ENCODE results near the gene INPP5D. TPM values are rescaled to one million over a fixed set of nuclear protein-coding genes. Genes with fewer than 3 reads are reported as not detected.

The INPP5D gene
- total and polyA plus RNA-seq, 4 donors: 11.4 to 22.6 (median 17.4) TPM

DNA sequence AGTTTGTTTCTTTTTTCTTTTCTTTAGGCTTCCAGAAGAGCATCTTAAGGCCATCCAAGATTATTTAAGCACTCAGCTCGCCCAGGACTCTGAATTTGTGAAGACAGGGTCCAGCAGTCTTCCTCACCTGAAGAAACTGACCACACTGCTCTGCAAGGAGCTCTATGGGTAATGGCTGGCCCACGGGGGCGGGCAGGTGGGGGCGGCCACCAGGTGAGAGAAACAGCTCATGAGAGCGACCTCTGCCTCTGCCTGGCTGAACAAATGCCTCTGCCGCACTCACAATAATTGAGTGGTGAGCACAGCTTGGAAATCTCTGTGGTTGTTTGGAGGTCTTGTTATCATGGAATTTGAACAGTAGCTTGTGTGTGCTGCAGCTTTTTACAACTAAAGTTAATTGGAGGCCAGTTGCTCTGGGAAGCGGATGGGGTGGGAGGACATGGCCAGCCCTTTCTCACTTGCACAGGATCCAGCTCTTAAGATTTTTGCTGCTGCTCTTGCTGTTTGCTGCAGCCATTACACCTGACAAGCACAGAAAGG is 70.4 kb downstream of the INPP5D start:
- H3K9me3 ChIP-seq (ENCODE audit: control insufficient read depth, insufficient read depth, low read length): no peaks in the 10 kb centered on the region
- H3K27ac ChIP-seq (ENCODE audit: low read depth, low read length): no peak overlapping the region
- peaks cover 24% of the 10 kb centered on the region for H3K4me1 ChIP-seq (ENCODE audit: control insufficient read depth, insufficient read depth, low read length)
- WGBS (ENCODE audit: insufficient coverage): 68% methylated on average over 7 of the region's 7 CpGs
- no peak overlapping the region for H3K4me3 ChIP-seq (ENCODE audit: low read depth, low read length)
- peak in 1 of 6 donors; percentile 66 for DNase-seq (ENCODE audit: low read depth in 4 of 6, low spot score in 6 of 6)
- no peaks in the 10 kb centered on the region for H3K36me3 ChIP-seq (ENCODE audit: control insufficient read depth, insufficient read depth, low read length)
- H3K27me3 ChIP-seq (ENCODE audit: control insufficient read depth, insufficient read depth, low read length): no peaks in the 10 kb centered on the region

DNA sequence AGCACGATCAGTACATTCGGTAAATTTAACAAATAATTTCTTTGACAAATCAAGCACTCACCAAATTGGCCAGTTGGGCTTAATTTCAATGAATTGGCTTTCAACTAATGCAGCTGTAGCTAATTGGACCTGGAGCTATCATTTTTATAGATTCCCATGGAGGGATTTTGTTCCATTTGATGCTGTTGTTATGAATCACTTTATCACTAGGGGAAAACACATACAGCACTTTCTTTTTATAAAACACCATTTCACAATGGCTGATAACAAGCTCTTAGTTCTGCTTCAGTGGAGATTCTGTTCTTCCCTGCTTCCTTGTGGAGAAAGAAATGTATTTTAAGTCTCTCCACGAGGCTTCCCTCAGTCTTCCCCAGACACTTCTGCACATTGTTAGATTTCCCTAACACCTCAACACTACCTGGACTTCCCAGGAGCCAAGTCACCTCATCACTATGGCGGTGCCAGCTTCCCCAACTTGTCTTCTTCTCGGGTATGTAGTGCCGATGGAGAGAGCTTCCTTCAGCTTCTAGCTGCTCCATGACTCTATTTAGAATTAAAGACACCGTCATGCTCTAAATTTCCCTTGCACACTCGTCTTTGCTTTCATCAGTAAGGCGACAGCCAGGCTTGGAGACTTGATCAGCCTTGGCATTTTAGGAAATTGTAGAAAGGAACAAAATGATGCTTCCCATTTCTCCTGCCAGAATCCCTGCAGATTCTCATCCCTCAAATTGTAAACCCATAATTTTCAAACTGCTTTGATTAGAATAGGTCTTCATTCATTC is 72.0 kb downstream of the INPP5D start:
- DNase-seq (ENCODE audit: low read depth in 4 of 6, low spot score in 6 of 6): peak in 4 of 6 donors; percentile 26 to 95 (median 54)
- Histone ChIP-seq H3K9me3 (ENCODE audit: control insufficient read depth, insufficient read depth, low read length) (no peaks in the 10 kb centered on the region), H3K4me3 (ENCODE audit: low read depth, low read length) (no peak overlapping the region), H3K27me3 (ENCODE audit: control insufficient read depth, insufficient read depth, low read length) (no peaks in the 10 kb centered on the region), H3K36me3 (ENCODE audit: control insufficient read depth, insufficient read depth, low read length) (no peaks in the 10 kb centered on the region), H3K27ac (ENCODE audit: low read depth, low read length) (no peak overlapping the region), H3K4me1 (ENCODE audit: control insufficient read depth, insufficient read depth, low read length) (peaks cover 14% of the 10 kb centered on the region)
- WGBS (ENCODE audit: insufficient coverage): 48% methylated on average over 6 of the region's 9 CpGs

DNA sequence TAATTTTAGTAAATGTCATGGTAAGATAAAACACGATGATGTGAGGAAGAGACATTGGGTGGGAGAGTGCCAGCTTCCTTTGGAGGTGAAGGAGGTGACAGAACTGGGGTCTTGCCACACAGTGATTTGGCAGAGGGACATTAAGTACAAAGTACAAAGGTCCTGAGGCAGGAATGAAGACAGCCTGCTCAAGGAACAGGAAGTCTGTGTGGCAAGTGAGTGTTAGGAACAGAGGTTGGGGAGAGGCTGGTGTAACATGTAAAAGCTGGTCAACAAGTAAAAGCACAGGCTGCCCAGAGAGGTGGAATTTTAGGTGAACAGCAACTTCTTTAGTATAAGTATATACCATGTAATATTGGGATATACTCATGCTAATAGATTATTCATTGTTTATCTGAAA is 73.1 kb downstream of the INPP5D start:
- Histone ChIP-seq H3K27ac (ENCODE audit: low read depth, low read length) (no peak overlapping the region), H3K9me3 (ENCODE audit: control insufficient read depth, insufficient read depth, low read length) (no peaks in the 10 kb centered on the region), H3K36me3 (ENCODE audit: control insufficient read depth, insufficient read depth, low read length) (no peaks in the 10 kb centered on the region), H3K27me3 (ENCODE audit: control insufficient read depth, insufficient read depth, low read length) (no peaks in the 10 kb centered on the region), H3K4me3 (ENCODE audit: low read depth, low read length) (no peak overlapping the region), H3K4me1 (ENCODE audit: control insufficient read depth, insufficient read depth, low read length) (peaks cover 14% of the 10 kb centered on the region)
- DNase-seq (ENCODE audit: low read depth in 4 of 6, low spot score in 6 of 6): no peak
- WGBS (ENCODE audit: insufficient coverage): no CpG with 5 or more reads among the region's 1 CpG

DNA sequence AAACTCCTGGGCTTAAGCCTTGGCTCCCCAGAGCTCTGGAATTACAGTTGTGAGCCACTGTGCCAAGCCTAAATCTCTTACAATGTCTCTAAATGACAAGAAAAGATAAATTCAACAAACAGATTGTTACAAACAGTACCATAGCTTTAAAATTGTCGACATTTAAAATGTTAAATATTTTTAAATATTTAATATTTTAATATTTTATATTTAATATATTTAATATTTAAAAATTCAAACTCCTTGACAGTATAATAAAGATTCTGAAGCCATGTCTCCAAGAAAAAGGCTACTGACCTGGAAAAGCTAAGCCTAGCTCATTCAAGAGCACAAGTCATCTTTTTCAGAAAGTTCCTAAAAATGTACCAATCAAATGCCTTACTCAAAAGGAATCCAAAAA is 75.3 kb downstream of the INPP5D start:
- no peaks in the 10 kb centered on the region for H3K27me3 ChIP-seq (ENCODE audit: control insufficient read depth, insufficient read depth, low read length)
- H3K27ac ChIP-seq (ENCODE audit: low read depth, low read length): no peak overlapping the region
- peaks cover 9% of the 10 kb centered on the region for H3K4me1 ChIP-seq (ENCODE audit: control insufficient read depth, insufficient read depth, low read length)
- DNase-seq (ENCODE audit: low read depth in 4 of 6, low spot score in 6 of 6): no peak
- WGBS (ENCODE audit: insufficient coverage): no CpG with 5 or more reads among the region's 1 CpG
- H3K36me3 ChIP-seq (ENCODE audit: control insufficient read depth, insufficient read depth, low read length): no peaks in the 10 kb centered on the region
- no peaks in the 10 kb centered on the region for H3K9me3 ChIP-seq (ENCODE audit: control insufficient read depth, insufficient read depth, low read length)
- H3K4me3 ChIP-seq (ENCODE audit: low read depth, low read length): no peak overlapping the region

DNA sequence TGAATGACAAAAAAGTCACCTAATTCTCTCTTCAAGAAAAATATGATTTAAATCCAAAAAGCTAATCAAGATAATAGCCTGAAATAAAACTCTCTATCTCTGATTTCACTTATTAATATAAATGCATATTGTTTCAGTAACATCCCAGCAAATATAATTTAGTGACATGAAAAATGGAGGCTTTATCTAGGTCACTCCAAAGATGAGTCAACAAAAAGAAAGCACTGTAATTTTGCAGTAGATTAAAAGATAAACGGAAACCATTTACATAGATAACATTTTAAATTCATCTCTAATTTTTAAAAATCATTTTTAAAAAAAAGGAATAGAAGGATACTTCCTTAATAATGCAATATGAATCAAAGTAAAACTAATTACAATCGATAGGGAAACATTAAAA is 76.9 kb downstream of the INPP5D start:
- DNase-seq (ENCODE audit: low read depth in 4 of 6, low spot score in 6 of 6): no peak
- Histone ChIP-seq H3K27ac (ENCODE audit: low read depth, low read length) (no peak overlapping the region), H3K36me3 (ENCODE audit: control insufficient read depth, insufficient read depth, low read length) (no peaks in the 10 kb centered on the region), H3K4me3 (ENCODE audit: low read depth, low read length) (no peak overlapping the region), H3K4me1 (ENCODE audit: control insufficient read depth, insufficient read depth, low read length) (peaks cover 6% of the 10 kb centered on the region), H3K27me3 (ENCODE audit: control insufficient read depth, insufficient read depth, low read length) (no peaks in the 10 kb centered on the region), H3K9me3 (ENCODE audit: control insufficient read depth, insufficient read depth, low read length) (no peaks in the 10 kb centered on the region)
- no CpG with 5 or more reads among the region's 2 CpGs for WGBS (ENCODE audit: insufficient coverage)

DNA sequence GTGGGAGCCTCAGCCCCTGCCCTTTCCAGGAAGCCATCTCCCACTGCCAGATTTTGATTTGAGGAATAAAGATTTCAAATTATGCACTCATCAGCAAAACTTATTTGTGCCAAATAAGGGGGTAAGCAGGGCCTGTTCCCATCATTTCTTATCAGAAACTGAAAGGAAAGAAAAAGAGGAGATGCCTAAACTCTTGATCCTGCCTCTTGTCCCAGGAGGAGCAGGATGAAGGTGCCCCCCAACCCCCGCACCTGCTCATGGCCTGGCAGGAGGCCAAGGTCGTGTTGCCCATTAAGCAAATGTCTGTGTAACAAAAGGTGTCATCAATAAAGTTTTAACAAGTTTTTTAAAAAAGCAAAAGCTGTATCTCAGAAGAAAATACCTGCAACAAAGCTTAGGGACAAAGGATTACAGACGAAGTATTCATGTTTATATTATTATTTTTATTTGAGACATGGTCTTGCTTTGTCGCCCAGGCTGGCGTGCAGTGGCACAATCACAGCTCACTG is 80.0 kb downstream of the INPP5D start:
- H3K36me3 ChIP-seq (ENCODE audit: control insufficient read depth, insufficient read depth, low read length): no peaks in the 10 kb centered on the region
- H3K4me3 ChIP-seq (ENCODE audit: low read depth, low read length): no peak overlapping the region
- no peak overlapping the region for H3K27ac ChIP-seq (ENCODE audit: low read depth, low read length)
- H3K27me3 ChIP-seq (ENCODE audit: control insufficient read depth, insufficient read depth, low read length): no peaks in the 10 kb centered on the region
- no peak for DNase-seq (ENCODE audit: low read depth in 4 of 6, low spot score in 6 of 6)
- H3K4me1 ChIP-seq (ENCODE audit: control insufficient read depth, insufficient read depth, low read length): no peaks in the 10 kb centered on the region
- H3K9me3 ChIP-seq (ENCODE audit: control insufficient read depth, insufficient read depth, low read length): no peaks in the 10 kb centered on the region
- 38% methylated on average over 2 of the region's 5 CpGs for WGBS (ENCODE audit: insufficient coverage)

DNA sequence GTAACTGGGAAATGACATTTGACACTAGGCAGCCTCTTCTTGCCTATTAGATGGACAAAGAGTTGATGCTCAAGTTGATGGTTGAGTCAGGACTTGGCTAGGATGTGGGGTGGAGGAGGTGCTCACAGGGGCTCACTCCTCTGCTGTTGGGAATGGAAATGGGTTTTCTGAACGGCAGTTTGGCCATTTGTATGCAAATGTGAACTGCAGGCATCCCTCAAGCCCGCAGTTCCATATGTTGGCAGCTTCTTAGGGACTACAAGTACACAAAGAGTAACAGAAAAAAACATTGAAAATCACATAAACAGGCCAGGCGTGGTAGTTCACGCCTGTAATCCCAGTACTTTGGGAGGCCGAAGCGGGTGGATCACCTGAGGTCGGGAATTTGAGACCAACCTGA is 80.8 kb downstream of the INPP5D start:
- no peak overlapping the region for H3K4me3 ChIP-seq (ENCODE audit: low read depth, low read length)
- H3K27me3 ChIP-seq (ENCODE audit: control insufficient read depth, insufficient read depth, low read length): no peaks in the 10 kb centered on the region
- H3K9me3 ChIP-seq (ENCODE audit: control insufficient read depth, insufficient read depth, low read length): no peaks in the 10 kb centered on the region
- WGBS (ENCODE audit: insufficient coverage): no CpG with 5 or more reads among the region's 7 CpGs
- no peaks in the 10 kb centered on the region for H3K36me3 ChIP-seq (ENCODE audit: control insufficient read depth, insufficient read depth, low read length)
- H3K27ac ChIP-seq (ENCODE audit: low read depth, low read length): no peak overlapping the region
- peak in 1 of 6 donors; percentile 73 for DNase-seq (ENCODE audit: low read depth in 4 of 6, low spot score in 6 of 6)
- no peaks in the 10 kb centered on the region for H3K4me1 ChIP-seq (ENCODE audit: control insufficient read depth, insufficient read depth, low read length)

DNA sequence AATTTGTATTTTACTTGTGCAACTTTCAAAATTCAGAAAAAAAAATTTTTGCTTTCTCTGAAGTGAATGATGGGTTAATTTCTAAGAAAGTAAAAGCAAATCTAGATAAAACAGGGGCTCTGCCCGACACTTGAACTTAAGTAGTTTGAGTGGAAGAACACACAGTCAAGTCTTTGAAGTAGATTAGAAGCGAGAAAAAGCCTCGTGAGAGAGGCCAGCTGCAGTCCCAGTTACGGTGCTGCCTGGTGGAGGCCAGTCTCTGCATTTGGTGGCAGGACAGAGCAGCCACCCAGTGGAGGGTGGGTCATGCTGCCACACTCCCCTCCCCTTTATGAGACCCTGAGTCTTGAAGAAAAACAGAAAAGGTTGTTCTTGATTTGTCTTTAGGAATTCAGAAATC is 81.8 kb downstream of the INPP5D start:
- Histone ChIP-seq H3K9me3 (ENCODE audit: control insufficient read depth, insufficient read depth, low read length) (no peaks in the 10 kb centered on the region), H3K27me3 (ENCODE audit: control insufficient read depth, insufficient read depth, low read length) (no peaks in the 10 kb centered on the region), H3K27ac (ENCODE audit: low read depth, low read length) (no peak overlapping the region), H3K36me3 (ENCODE audit: control insufficient read depth, insufficient read depth, low read length) (no peaks in the 10 kb centered on the region), H3K4me1 (ENCODE audit: control insufficient read depth, insufficient read depth, low read length) (no peaks in the 10 kb centered on the region), H3K4me3 (ENCODE audit: low read depth, low read length) (no peak overlapping the region)
- 72% methylated on average over 2 of the region's 4 CpGs for WGBS (ENCODE audit: insufficient coverage)
- DNase-seq (ENCODE audit: low read depth in 4 of 6, low spot score in 6 of 6): no peak

DNA sequence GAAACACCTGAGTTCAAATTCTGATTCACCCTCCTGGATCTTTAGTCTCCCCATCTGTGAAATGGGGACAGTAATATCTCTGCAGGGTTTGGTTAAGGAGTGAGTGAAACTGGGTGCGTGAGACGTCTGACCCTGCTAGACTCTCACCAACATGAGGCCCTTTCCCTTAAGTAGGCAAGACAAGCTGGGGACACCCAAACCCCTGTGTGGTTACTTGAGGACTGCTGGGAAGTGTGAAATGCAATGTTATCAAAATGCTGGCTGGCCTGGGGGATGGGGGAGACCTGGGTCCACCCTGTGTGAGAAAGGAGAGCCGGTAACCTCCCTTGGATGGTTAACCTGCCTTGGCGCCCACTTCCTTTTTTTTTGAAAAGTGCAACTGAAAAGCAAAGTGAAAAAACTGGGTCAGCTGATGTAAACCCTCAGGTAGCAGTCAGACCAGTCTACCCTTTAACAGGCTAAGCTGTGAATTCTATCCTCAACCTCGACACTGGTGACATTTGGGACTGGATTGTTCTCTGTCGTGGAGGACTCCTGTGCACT is 82.3 kb downstream of the INPP5D start:
- H3K9me3 ChIP-seq (ENCODE audit: control insufficient read depth, insufficient read depth, low read length): no peaks in the 10 kb centered on the region
- no peak overlapping the region for H3K27ac ChIP-seq (ENCODE audit: low read depth, low read length)
- DNase-seq (ENCODE audit: low read depth in 4 of 6, low spot score in 6 of 6): no peak
- no peaks in the 10 kb centered on the region for H3K36me3 ChIP-seq (ENCODE audit: control insufficient read depth, insufficient read depth, low read length)
- H3K27me3 ChIP-seq (ENCODE audit: control insufficient read depth, insufficient read depth, low read length): no peaks in the 10 kb centered on the region
- WGBS (ENCODE audit: insufficient coverage): 80% methylated on average over 4 of the region's 6 CpGs
- no peak overlapping the region for H3K4me3 ChIP-seq (ENCODE audit: low read depth, low read length)
- no peaks in the 10 kb centered on the region for H3K4me1 ChIP-seq (ENCODE audit: control insufficient read depth, insufficient read depth, low read length)
